ENCODE data around the gene ZC3H18. TPM values are rescaled to one million over a fixed set of nuclear protein-coding genes. Genes with fewer than 3 reads are reported as not detected.

The ZC3H18 gene
- total RNA-seq, 1 donor: 13.3 TPM

DNA sequence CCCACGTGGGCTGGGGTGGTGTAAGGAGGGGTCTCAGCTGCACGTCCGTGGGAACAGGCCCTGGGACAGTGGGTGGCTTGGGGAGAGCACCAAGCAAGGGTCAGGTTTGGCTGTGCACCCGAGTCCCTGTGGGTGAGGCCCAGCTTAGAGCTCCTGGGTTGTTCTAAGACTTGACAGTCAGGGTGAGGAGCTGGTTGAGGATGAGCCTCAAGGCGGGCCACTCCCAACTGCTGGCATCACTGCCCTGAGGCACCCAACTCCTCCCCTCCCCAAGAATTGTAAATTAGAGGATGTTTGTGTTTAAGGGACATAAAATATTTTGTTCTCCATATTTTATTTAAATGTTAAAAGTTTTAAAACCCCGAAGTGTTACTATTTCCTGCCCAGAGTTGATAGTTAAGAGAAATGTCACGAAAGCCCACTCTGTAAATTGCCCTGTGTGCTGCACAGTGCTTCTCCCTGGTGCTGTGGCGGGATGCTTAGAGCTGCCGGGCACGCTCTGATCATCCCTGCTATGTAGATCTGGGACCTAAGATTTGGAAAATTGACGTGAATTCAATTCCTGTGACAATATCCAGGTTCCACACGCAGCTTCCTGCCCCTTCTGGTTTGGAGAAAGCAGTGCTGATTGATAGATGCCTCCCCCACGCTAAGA, 15.9 kb downstream of the ZC3H18 start:
- DNase-seq (ENCODE audit: low read depth): no peak
- TF ChIP-seq, protein P1, sequence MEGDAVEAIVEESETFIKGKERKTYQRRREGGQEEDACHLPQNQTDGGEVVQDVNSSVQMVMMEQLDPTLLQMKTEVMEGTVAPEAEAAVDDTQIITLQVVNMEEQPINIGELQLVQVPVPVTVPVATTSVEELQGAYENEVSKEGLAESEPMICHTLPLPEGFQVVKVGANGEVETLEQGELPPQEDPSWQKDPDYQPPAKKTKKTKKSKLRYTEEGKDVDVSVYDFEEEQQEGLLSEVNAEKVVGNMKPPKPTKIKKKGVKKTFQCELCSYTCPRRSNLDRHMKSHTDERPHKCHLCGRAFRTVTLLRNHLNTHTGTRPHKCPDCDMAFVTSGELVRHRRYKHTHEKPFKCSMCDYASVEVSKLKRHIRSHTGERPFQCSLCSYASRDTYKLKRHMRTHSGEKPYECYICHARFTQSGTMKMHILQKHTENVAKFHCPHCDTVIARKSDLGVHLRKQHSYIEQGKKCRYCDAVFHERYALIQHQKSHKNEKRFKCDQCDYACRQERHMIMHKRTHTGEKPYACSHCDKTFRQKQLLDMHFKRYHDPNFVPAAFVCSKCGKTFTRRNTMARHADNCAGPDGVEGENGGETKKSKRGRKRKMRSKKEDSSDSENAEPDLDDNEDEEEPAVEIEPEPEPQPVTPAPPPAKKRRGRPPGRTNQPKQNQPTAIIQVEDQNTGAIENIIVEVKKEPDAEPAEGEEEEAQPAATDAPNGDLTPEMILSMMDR (IDR thresholded peaks at IDR 0.05; ENCODE audit: insufficient read depth, low read length): no peak
- no peak overlapping the region for H3K4me3 ChIP-seq (ENCODE audit: low read depth, low read length)

DNA sequence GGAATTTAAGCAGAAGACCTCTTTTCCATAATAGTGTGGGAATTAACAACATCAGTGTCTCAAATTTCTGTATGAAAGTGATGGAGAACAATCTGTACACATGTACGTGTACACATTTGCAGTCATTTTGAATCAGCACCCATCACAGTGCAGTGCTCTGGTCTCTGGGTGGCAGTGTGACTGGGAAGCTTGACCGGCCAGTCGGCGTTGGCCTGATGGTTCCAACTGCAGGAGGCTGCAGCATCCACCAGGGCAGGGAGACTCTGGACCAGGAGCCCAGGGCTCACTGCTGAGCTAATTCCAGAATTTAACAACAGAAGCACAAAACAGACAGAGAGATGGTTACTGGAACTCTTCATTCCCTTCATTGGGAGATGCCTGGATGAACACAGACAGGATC, 17.9 kb downstream of the ZC3H18 start:
- TF ChIP-seq, protein P1 (IDR thresholded peaks at IDR 0.05; ENCODE audit: insufficient read depth, low read length): no peak
- no peak overlapping the region for H3K4me3 ChIP-seq (ENCODE audit: low read depth, low read length)
- no peak for DNase-seq (ENCODE audit: low read depth)

DNA sequence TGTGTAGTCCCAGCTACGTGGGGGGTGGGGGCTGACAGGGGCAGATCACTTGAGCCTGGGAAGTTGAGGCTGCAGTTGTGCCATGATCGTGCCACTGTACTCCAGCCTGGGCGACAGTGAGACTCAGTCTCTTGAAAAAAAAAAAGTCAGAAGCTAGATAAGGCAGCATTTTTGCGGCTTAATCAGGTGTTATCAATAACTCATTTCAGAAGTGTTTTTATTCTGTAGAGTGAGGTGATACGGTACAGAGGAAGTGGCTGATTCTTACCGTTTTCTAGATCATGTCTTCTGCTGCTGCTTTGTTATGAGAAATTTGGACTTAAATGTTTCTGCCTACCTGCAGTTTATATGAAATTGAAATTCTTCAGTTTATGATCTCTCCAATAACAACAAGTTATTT, 18.6 kb downstream of the ZC3H18 start:
- H3K4me3 ChIP-seq (ENCODE audit: low read depth, low read length): no peak overlapping the region
- TF ChIP-seq, protein P1 (IDR thresholded peaks at IDR 0.05; ENCODE audit: insufficient read depth, low read length): no peak
- DNase-seq (ENCODE audit: low read depth): no peak

DNA sequence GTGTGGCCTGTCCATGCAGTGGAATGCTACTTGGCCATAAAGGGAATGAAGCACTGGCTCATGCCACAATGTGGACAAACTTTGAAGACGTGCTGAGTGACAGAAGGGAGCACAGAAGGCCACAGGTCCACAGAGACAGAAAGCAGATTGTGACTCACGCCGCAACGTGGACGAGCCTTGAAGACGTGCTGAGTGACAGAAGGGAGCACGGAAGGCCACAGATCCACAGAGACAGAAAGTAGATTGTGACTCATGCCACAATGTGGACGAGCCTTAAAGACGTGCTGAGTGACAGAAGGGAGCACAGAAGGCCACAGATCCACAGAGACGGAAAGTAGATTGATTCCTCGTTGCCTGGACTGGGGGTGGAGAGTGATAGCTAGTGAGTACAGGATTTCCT, 19.2 kb downstream of the ZC3H18 start:
- TF ChIP-seq, protein P1 (IDR thresholded peaks at IDR 0.05; ENCODE audit: insufficient read depth, low read length): no peak
- DNase-seq (ENCODE audit: low read depth): no peak
- no peak overlapping the region for H3K4me3 ChIP-seq (ENCODE audit: low read depth, low read length)

DNA sequence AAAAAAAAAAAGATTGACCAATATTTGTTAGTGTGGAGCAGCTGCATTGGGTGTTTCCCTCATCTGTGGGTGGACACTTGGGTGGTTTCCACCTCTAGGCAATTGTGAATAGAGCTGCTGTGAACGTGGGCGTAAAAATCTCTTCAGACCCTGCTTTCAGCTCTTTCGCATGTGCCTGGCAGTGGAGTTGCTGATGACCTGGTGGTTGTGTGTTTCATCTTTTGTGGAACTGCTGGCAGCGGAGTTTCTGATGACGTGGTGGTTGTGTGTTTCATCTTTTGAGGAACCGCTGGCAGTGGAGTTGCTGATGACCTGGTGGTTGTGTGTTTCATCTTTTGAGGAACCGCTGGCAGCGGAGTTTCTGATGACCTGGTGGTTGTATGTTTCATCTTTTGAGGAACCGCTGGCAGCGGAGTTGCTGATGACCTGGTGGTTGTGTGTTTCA, 21.4 kb downstream of the ZC3H18 start:
- DNase-seq (ENCODE audit: low read depth): peak; percentile 69
- TF ChIP-seq, protein P1 (IDR thresholded peaks at IDR 0.05; ENCODE audit: insufficient read depth, low read length): no peak
- no peak overlapping the region for H3K4me3 ChIP-seq (ENCODE audit: low read depth, low read length)

DNA sequence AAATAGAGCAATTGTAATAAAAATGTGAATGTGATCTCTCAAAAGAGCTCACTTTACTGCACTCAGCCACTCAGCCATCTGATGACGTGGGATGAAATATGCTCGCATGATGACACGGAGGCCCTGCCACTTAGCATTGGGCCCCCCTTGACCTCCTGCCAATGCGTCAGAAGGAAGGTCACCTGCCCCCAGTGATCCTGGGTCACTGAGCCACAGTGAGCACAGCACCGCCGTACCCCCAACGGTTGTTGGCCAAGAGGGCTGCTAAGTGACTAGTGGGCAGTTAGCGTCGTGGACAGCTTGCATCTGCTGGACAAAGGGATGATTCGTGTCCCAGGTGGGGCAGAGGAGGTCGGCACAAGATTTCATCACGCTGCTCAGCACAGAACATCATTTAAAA, 22.9 kb downstream of the ZC3H18 start:
- TF ChIP-seq, protein P1 (IDR thresholded peaks at IDR 0.05; ENCODE audit: insufficient read depth, low read length): no peak
- DNase-seq (ENCODE audit: low read depth): no peak
- no peak overlapping the region for H3K4me3 ChIP-seq (ENCODE audit: low read depth, low read length)

DNA sequence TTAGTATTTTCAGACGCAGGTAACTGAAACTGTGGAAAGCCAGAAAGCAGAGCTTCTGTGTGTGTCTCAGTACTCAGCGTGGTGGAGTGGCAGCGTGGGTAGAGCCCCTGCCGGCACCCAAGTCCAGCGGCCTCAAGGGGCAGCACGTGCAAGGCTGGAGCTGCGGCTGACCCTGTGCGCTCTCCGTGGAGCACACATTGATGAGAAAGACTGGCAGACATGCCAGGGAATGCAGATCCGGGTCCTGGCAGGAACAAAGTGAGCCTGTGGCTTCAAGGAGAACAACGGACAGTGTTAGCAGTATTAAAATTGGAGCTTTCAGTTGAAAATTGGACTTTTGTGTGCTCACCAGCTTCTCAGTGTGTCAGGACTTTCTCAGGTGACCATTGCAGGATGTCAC, 23.3 kb downstream of the ZC3H18 start:
- DNase-seq (ENCODE audit: low read depth): no peak
- H3K4me3 ChIP-seq (ENCODE audit: low read depth, low read length): no peak overlapping the region
- TF ChIP-seq, protein P1 (IDR thresholded peaks at IDR 0.05; ENCODE audit: insufficient read depth, low read length): no peak
